Suprapubic skin (tissue), 3 donors: ENCODE results near the gene DDX10.

ENCODE experiments used
- CTCF ChIP-seq, 2 donors: fragments of 200-600 bp in 1 of 2; fragments of 450-650 bp in 1 of 2; sonication (generic) in 1 of 2; IDR thresholded peaks; one replicate each; pipeline ENCODE4 v1.5.1; 2016 to 2019; ENCODE audit warnings: antibody characterized with exemption in 2 of 2, mild to moderate bottlenecking in 1 of 2, moderate library complexity in 1 of 2
- POLR2A ChIP-seq, 2 donors: fragments of 450-650 bp; IDR thresholded peaks; one replicate each; pipeline ENCODE4 v1.6.1; 2017; ENCODE audit warnings: antibody characterized with exemption in 2 of 2, mild to moderate bottlenecking in 2 of 2, moderate library complexity in 2 of 2

GRCh38 chr11:108914211-108914610 lies 249.3 kb downstream of the DDX10 start:
- TF ChIP-seq POLR2A (IDR thresholded peaks at IDR 0.05): no peak
- TF ChIP-seq CTCF (IDR thresholded peaks at IDR 0.05): no peak
